ENCODE results near the gene LRRC4B.

Gene LRRC4B

DNA sequence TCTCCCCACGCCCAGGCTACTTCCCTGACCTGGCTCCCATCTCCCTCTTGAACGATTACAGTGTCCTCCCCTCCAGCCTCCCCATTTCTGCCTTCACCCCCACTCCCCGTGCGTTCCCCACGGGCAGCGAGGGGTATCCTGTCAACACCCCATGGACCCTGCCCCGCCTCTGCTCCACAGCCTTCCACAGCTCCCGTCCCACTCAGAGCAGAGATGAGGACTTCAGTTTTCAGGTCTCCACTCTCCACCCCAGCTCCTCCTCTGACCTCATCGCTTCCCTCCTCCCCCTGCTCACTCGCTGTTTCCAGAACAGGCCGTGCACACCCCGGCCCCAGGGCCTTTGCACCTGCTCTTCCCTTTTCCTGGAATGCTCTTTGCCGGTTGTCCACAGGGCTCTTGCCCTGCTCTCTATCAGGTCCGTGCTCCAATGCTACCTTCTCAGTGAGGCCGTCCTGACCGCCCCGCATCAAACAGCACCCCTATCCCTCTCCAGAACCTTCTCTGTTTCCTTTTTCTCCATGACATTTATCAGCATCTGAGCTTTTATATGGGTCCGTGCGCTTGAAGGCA is 15.0 kb downstream of the LRRC4B start (continued):
- TF ChIP-seq, protein P1, sequence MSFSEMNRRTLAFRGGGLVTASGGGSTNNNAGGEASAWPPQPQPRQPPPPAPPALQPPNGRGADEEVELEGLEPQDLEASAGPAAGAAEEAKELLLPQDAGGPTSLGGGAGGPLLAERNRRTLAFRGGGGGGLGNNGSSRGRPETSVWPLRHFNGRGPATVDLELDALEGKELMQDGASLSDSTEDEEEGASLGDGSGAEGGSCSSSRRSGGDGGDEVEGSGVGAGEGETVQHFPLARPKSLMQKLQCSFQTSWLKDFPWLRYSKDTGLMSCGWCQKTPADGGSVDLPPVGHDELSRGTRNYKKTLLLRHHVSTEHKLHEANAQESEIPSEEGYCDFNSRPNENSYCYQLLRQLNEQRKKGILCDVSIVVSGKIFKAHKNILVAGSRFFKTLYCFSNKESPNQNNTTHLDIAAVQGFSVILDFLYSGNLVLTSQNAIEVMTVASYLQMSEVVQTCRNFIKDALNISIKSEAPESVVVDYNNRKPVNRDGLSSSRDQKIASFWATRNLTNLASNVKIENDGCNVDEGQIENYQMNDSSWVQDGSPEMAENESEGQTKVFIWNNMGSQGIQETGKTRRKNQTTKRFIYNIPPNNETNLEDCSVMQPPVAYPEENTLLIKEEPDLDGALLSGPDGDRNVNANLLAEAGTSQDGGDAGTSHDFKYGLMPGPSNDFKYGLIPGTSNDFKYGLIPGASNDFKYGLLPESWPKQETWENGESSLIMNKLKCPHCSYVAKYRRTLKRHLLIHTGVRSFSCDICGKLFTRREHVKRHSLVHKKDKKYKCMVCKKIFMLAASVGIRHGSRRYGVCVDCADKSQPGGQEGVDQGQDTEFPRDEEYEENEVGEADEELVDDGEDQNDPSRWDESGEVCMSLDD (tag by site-specific recombination; IDR thresholded peaks at IDR 0.05): no peak
- TF ChIP-seq, protein P2, sequence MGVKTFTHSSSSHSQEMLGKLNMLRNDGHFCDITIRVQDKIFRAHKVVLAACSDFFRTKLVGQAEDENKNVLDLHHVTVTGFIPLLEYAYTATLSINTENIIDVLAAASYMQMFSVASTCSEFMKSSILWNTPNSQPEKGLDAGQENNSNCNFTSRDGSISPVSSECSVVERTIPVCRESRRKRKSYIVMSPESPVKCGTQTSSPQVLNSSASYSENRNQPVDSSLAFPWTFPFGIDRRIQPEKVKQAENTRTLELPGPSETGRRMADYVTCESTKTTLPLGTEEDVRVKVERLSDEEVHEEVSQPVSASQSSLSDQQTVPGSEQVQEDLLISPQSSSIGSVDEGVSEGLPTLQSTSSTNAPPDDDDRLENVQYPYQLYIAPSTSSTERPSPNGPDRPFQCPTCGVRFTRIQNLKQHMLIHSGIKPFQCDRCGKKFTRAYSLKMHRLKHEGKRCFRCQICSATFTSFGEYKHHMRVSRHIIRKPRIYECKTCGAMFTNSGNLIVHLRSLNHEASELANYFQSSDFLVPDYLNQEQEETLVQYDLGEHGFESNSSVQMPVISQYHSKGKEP (tag by site-specific recombination; IDR thresholded peaks at IDR 0.05): no peak
- TF ChIP-seq, protein P3, sequence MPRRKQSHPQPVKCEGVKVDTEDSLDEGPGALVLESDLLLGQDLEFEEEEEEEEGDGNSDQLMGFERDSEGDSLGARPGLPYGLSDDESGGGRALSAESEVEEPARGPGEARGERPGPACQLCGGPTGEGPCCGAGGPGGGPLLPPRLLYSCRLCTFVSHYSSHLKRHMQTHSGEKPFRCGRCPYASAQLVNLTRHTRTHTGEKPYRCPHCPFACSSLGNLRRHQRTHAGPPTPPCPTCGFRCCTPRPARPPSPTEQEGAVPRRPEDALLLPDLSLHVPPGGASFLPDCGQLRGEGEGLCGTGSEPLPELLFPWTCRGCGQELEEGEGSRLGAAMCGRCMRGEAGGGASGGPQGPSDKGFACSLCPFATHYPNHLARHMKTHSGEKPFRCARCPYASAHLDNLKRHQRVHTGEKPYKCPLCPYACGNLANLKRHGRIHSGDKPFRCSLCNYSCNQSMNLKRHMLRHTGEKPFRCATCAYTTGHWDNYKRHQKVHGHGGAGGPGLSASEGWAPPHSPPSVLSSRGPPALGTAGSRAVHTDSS (tag by site-specific recombination; IDR thresholded peaks at IDR 0.05): no peak
- TF ChIP-seq, protein P4, sequence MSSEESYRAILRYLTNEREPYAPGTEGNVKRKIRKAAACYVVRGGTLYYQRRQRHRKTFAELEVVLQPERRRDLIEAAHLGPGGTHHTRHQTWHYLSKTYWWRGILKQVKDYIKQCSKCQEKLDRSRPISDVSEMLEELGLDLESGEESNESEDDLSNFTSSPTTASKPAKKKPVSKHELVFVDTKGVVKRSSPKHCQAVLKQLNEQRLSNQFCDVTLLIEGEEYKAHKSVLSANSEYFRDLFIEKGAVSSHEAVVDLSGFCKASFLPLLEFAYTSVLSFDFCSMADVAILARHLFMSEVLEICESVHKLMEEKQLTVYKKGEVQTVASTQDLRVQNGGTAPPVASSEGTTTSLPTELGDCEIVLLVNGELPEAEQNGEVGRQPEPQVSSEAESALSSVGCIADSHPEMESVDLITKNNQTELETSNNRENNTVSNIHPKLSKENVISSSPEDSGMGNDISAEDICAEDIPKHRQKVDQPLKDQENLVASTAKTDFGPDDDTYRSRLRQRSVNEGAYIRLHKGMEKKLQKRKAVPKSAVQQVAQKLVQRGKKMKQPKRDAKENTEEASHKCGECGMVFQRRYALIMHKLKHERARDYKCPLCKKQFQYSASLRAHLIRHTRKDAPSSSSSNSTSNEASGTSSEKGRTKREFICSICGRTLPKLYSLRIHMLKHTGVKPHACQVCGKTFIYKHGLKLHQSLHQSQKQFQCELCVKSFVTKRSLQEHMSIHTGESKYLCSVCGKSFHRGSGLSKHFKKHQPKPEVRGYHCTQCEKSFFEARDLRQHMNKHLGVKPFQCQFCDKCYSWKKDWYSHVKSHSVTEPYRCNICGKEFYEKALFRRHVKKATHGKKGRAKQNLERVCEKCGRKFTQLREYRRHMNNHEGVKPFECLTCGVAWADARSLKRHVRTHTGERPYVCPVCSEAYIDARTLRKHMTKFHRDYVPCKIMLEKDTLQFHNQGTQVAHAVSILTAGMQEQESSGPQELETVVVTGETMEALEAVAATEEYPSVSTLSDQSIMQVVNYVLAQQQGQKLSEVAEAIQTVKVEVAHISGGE (tag by site-specific recombination; conservative IDR thresholded peaks at IDR 0.05; ENCODE audit: low read depth): no peak
- TF ChIP-seq, protein P5, sequence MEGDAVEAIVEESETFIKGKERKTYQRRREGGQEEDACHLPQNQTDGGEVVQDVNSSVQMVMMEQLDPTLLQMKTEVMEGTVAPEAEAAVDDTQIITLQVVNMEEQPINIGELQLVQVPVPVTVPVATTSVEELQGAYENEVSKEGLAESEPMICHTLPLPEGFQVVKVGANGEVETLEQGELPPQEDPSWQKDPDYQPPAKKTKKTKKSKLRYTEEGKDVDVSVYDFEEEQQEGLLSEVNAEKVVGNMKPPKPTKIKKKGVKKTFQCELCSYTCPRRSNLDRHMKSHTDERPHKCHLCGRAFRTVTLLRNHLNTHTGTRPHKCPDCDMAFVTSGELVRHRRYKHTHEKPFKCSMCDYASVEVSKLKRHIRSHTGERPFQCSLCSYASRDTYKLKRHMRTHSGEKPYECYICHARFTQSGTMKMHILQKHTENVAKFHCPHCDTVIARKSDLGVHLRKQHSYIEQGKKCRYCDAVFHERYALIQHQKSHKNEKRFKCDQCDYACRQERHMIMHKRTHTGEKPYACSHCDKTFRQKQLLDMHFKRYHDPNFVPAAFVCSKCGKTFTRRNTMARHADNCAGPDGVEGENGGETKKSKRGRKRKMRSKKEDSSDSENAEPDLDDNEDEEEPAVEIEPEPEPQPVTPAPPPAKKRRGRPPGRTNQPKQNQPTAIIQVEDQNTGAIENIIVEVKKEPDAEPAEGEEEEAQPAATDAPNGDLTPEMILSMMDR (tag by site-specific recombination; IDR thresholded peaks at IDR 0.05): no peak
- no peak for TF ChIP-seq KLF1 (tag by site-specific recombination; IDR thresholded peaks at IDR 0.05)

DNA sequence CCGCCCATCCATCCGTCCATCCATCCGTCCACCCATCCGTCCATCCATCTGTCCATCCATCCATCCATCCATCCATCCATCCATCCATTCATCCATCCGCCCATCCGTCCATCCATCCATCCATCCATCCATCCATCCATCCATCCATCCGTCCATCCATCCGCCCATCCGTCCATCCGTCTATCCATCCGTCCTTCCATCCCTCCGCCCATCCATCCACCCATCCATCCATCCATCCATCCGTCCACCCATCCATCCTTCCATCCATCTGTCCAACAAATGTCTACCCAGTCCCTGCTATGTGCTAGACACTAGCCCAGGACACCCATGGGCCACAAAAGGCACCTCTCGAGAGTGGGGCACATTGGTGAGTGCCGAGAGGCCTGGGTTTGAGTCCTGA is 15.7 kb downstream of the LRRC4B start:
- no peak overlapping the region for H3K27ac ChIP-seq (ENCODE audit: extremely low read depth, low read depth, low read length)
- ChIA-PET POLR2A (no interaction called here), CTCF (interaction anchor here (0.6 to 12.9 kb wide), 2 partner anchors 16 to 54 kb away, joined by 5 to 210 read pairs; no protein-coding TSS in a partner anchor)
- no peaks in the 10 kb centered on the region for H3K36me3 ChIP-seq (ENCODE audit: control insufficient read depth in 2 of 2, insufficient read depth in 1 of 2, low read length in 2 of 2)
- no peak overlapping the region for H3K4me3 ChIP-seq (ENCODE audit: low read depth, low read length)
- peaks cover 4% of the 10 kb centered on the region; the same call in 1 of the 2 replicates for H3K4me1 ChIP-seq (ENCODE audit: control insufficient read depth, insufficient read depth, low read length)
- no peaks in the 10 kb centered on the region for H3K9me3 ChIP-seq (ENCODE audit: control insufficient read depth, insufficient read depth, low read depth, low read length)
- TF ChIP-seq ZNF366 (tag by site-specific recombination; conservative IDR thresholded peaks at IDR 0.05) (peak; percentile 99), KLF9 (tag by site-specific recombination; IDR thresholded peaks at IDR 0.05; ENCODE audit: low read depth) (no peak), ZBTB17 (tag by site-specific recombination; IDR thresholded peaks at IDR 0.05) (peak; percentile 60), ZNF529 (tag by site-specific recombination; IDR thresholded peaks at IDR 0.05; ENCODE audit: insufficient replicate concordance) (no peak), ZSCAN23 (tag by site-specific recombination; IDR thresholded peaks at IDR 0.05) (no peak), ZNF155 (tag by site-specific recombination; IDR thresholded peaks at IDR 0.05) (no peak), ZNF2 (tag by site-specific recombination; IDR thresholded peaks at IDR 0.05) (no peak), ZNF677 (tag by site-specific recombination; IDR thresholded peaks at IDR 0.05) (no peak)
- TF ChIP-seq, protein P6, sequence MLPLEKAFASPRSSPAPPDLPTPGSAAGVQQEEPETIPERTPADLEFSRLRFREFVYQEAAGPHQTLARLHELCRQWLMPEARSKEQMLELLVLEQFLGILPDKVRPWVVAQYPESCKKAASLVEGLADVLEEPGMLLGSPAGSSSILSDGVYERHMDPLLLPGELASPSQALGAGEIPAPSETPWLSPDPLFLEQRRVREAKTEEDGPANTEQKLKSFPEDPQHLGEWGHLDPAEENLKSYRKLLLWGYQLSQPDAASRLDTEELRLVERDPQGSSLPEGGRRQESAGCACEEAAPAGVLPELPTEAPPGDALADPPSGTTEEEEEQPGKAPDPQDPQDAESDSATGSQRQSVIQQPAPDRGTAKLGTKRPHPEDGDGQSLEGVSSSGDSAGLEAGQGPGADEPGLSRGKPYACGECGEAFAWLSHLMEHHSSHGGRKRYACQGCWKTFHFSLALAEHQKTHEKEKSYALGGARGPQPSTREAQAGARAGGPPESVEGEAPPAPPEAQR (tag by site-specific recombination; IDR thresholded peaks at IDR 0.05): no peak
- TF ChIP-seq, protein P7, sequence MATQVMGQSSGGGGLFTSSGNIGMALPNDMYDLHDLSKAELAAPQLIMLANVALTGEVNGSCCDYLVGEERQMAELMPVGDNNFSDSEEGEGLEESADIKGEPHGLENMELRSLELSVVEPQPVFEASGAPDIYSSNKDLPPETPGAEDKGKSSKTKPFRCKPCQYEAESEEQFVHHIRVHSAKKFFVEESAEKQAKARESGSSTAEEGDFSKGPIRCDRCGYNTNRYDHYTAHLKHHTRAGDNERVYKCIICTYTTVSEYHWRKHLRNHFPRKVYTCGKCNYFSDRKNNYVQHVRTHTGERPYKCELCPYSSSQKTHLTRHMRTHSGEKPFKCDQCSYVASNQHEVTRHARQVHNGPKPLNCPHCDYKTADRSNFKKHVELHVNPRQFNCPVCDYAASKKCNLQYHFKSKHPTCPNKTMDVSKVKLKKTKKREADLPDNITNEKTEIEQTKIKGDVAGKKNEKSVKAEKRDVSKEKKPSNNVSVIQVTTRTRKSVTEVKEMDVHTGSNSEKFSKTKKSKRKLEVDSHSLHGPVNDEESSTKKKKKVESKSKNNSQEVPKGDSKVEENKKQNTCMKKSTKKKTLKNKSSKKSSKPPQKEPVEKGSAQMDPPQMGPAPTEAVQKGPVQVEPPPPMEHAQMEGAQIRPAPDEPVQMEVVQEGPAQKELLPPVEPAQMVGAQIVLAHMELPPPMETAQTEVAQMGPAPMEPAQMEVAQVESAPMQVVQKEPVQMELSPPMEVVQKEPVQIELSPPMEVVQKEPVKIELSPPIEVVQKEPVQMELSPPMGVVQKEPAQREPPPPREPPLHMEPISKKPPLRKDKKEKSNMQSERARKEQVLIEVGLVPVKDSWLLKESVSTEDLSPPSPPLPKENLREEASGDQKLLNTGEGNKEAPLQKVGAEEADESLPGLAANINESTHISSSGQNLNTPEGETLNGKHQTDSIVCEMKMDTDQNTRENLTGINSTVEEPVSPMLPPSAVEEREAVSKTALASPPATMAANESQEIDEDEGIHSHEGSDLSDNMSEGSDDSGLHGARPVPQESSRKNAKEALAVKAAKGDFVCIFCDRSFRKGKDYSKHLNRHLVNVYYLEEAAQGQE (tag by site-specific recombination; IDR thresholded peaks at IDR 0.05): no peak
- TF ChIP-seq, protein P2 (tag by site-specific recombination; IDR thresholded peaks at IDR 0.05): no peak
